Hepatocyte (in vitro differentiated cells): Measurements from ENCODE around the gene DNAJC1. TPM values are rescaled to one million over a fixed set of nuclear protein-coding genes. Genes with fewer than 3 reads are reported as not detected.
A peak's percentile ranks its signal among the peaks of the same experiment; 100 is the strongest.

ENCODE experiments used
- DNase-seq: peaks from one replicate; pipeline ENCODE4 v3.0.0-alpha.2; 2016; ENCODE audit warnings: low spot score
- H2AFZ ChIP-seq: fragments of 200-600 bp; sonication (generic); 2 replicates; pipeline ENCODE4 v1.6.0; 2016; ENCODE audit warnings: antibody characterized with exemption, mild to moderate bottlenecking
- H3K27ac ChIP-seq: fragments of 200-600 bp; sonication (generic); 2 replicates; pipeline ENCODE4 v1.5.1; 2016; ENCODE audit warnings: mild to moderate bottlenecking
- H3K27me3 ChIP-seq: fragments of 200-600 bp; sonication (generic); 2 replicates; pipeline ENCODE4 v1.6.1; 2016
- H3K36me3 ChIP-seq: fragments of 200-600 bp; sonication (generic); replicated peaks from 2 replicates; pipeline ENCODE4 v1.5.1; 2016; ENCODE audit warnings: low read depth; ENCODE audit not compliant: insufficient read depth
- H3K4me1 ChIP-seq: fragments of 200-600 bp; sonication (generic); 2 replicates; pipeline ENCODE4 v1.5.1; 2016; ENCODE audit warnings: mild to moderate bottlenecking, moderate library complexity; ENCODE audit not compliant: insufficient read depth
- H3K4me2 ChIP-seq: fragments of 200-600 bp; sonication (generic); 2 replicates; pipeline ENCODE4 v1.6.0; 2016
- H3K4me3 ChIP-seq: fragments of 200-600 bp; sonication (generic); 2 replicates; pipeline ENCODE4 v1.5.1; 2016; ENCODE audit warnings: mild to moderate bottlenecking
- H3K79me2 ChIP-seq: fragments of 200-600 bp; sonication (generic); 2 replicates; pipeline ENCODE4 v1.6.0; 2017; ENCODE audit warnings: mild to moderate bottlenecking
- H3K9me2 ChIP-seq: fragments of 200-600 bp; sonication (generic); replicated peaks from 2 replicates; pipeline ENCODE4 v1.6.0; 2017; ENCODE audit warnings: mild to moderate bottlenecking; ENCODE audit not compliant: insufficient read depth
- H3K9me3 ChIP-seq: fragments of 200-600 bp; sonication (generic); 2 replicates; pipeline ENCODE4 v1.5.1; 2016; ENCODE audit warnings: low read depth, mild to moderate bottlenecking
- H4K20me1 ChIP-seq: fragments of 200-600 bp; sonication (generic); 2 replicates; pipeline ENCODE4 v1.6.0; 2016; ENCODE audit warnings: mild to moderate bottlenecking; ENCODE audit not compliant: insufficient read depth, poor library complexity, severe bottlenecking
- CTCF ChIP-seq: fragments of 200-600 bp; sonication (generic); IDR thresholded peaks from 2 replicates; pipeline ENCODE4 v1.5.1; 2016; ENCODE audit warnings: antibody characterized with exemption, mild to moderate bottlenecking; ENCODE audit not compliant: poor library complexity
- EZH2 ChIP-seq: fragments of 200-600 bp; sonication (generic); IDR thresholded peaks from 2 replicates; pipeline ENCODE4 v1.6.1; 2016; ENCODE audit warnings: antibody characterized with exemption, mild to moderate bottlenecking, borderline replicate concordance
- EZH2phosphoT487 ChIP-seq: fragments of 200-600 bp; sonication (generic); IDR thresholded peaks from one replicate; pipeline ENCODE4 v1.6.1; 2018; ENCODE audit warnings: antibody characterized with exemption, mild to moderate bottlenecking, low read depth, moderate library complexity; ENCODE audit not compliant: unreplicated experiment, severe bottlenecking
- WGBS: methylation state at CpG from one replicate; pipeline ENCODE4 v1.1.6; 2016; ENCODE audit warnings: low lambda C conversion rate; ENCODE audit errors: missing lambda C conversion rate; 5-methylcytosine and 5-hydroxymethylcytosine counted together
- polyA plus RNA-seq: library from polyadenylated mRNA; unstranded; fragments of >200 nt; fragmentation: Nextera tagmentation; extraction: Ambion mirVana; gene quantifications from 2 replicates; pipeline ENCODE4 v1.2.1, GENCODE V29; 2016
- total RNA-seq: library from RNA; depleted of rRNA; stranded (reverse); fragments of >200 nt; gene quantifications from 2 replicates; pipeline ENCODE4 v1.2.3, GENCODE V29; 2014

Gene DNAJC1
- total and polyA plus RNA-seq, 2 experiments from 2014 or later = 64.6 to 91.7 TPM

- Histone ChIP-seq H3K9me3 (no peaks in the 10 kb centered on the region), H3K79me2 (peaks cover 33% of the 10 kb centered on the region), H3K4me1 (peaks cover 16% of the 10 kb centered on the region), H3K36me3 (no peaks in the 10 kb centered on the region), H3K9me2 (no peaks in the 10 kb centered on the region), H3K4me2 (peak overlapping the region; percentile 83), H3K27ac (peak overlapping the region; percentile 58), H4K20me1 (peaks cover 7% of the 10 kb centered on the region), H3K27me3 (no peaks in the 10 kb centered on the region), H3K4me3 (no peak overlapping the region), H2AFZ (peak overlapping the region; percentile 89)
- 11% methylated on average over 2 of the region's 2 CpGs for WGBS
- no peak for DNase-seq
- TF ChIP-seq EZH2 (no peak), EZH2phosphoT487 (no peak), CTCF (no peak)
Observed at GRCh38 chr10:22003964-22004281, 393 bp upstream of the DNAJC1 start.

GRCh38 chr10:22002591-22003176 lies 846 bp downstream of the DNAJC1 start:
- Histone ChIP-seq H3K79me2 (peaks cover 44% of the 10 kb centered on the region), H3K4me1 (peaks cover 16% of the 10 kb centered on the region), H3K4me2 (peak overlapping the region; percentile 83), H3K27me3 (no peaks in the 10 kb centered on the region), H4K20me1 (peaks cover 7% of the 10 kb centered on the region), H3K4me3 (peak overlapping the region; percentile 54), H3K27ac (peak overlapping the region; percentile 92), H3K9me3 (no peaks in the 10 kb centered on the region), H2AFZ (peak overlapping the region; percentile 62), H3K36me3 (no peaks in the 10 kb centered on the region), H3K9me2 (no peaks in the 10 kb centered on the region)
- under 1% methylated on average over 19 of the region's 21 CpGs for WGBS
- no peak for TF ChIP-seq EZH2phosphoT487
- no peak for TF ChIP-seq CTCF
- TF ChIP-seq EZH2 = no peak
- DNase-seq = peak; percentile 46

DNA sequence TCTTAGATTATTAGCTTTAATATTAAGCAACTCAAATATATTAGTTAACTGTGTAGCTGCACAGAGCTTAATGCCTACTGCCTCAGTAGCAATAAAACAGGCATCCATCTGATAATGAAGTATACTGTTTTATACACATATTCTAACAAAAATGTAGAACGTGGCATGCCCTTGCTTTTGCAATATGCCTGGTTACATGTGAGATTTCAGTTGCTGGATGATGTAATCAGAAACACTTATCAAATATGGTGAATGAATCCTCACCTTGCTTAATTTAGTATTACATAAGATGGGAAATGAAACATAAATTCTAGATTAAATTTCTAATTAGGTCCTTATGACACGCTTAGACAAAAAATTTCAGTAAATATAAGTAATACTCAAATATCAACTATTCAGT lies 8.0 kb downstream of the DNAJC1 start:
- Histone ChIP-seq H3K4me3 (no peak overlapping the region), H3K9me2 (no peaks in the 10 kb centered on the region), H2AFZ (no peak overlapping the region), H3K79me2 (peaks cover 88% of the 10 kb centered on the region), H3K4me1 (no peaks in the 10 kb centered on the region), H3K36me3 (no peaks in the 10 kb centered on the region), H3K4me2 (no peak overlapping the region), H4K20me1 (no peaks in the 10 kb centered on the region), H3K9me3 (no peaks in the 10 kb centered on the region), H3K27ac (no peak overlapping the region), H3K27me3 (no peaks in the 10 kb centered on the region)
- TF ChIP-seq CTCF (no peak), EZH2phosphoT487 (no peak), EZH2 (no peak)
- no peak for DNase-seq
- 86% methylated on average over 2 of the region's 2 CpGs for WGBS
